ENCODE measurements around the gene PIP4K2C.
"Not testable (repeated sequence)": the region's sequence is repeated elsewhere in the genome, so short reads cannot be mapped to it uniquely, and the experiment has no call there.

PIP4K2C gene

GRCh38 chr12:57584690-57585089, 6.3 kb upstream of the PIP4K2C start:
- no peak for DNase-seq (ENCODE audit: low read depth)
- no peak for TF ChIP-seq CTCF (IDR thresholded peaks at IDR 0.05; ENCODE audit: control insufficient read depth, insufficient read depth, low read depth, low read length, missing control alignments)
- H3K4me3 ChIP-seq (ENCODE audit: control insufficient read depth, low read depth, low read length): no peak overlapping the region

GRCh38 chr12:57585156-57585555, 5.8 kb upstream of the PIP4K2C start:
- no peak overlapping the region for H3K4me3 ChIP-seq (ENCODE audit: control insufficient read depth, low read depth, low read length)
- TF ChIP-seq CTCF (IDR thresholded peaks at IDR 0.05; ENCODE audit: control insufficient read depth, insufficient read depth, low read depth, low read length, missing control alignments): no peak
- DNase-seq (ENCODE audit: low read depth): no peak

GRCh38 chr12:57586128-57586527, 4.9 kb upstream of the PIP4K2C start:
- H3K4me3 ChIP-seq (ENCODE audit: control insufficient read depth, low read depth, low read length): no peak overlapping the region
- no peak for DNase-seq (ENCODE audit: low read depth)
- no peak for TF ChIP-seq CTCF (IDR thresholded peaks at IDR 0.05; ENCODE audit: control insufficient read depth, insufficient read depth, low read depth, low read length, missing control alignments)

GRCh38 chr12:57586832-57587429, 4.1 kb upstream of the PIP4K2C start:
- DNase-seq (ENCODE audit: low read depth): no peak
- no peak overlapping the region for H3K4me3 ChIP-seq (ENCODE audit: control insufficient read depth, low read depth, low read length)
- TF ChIP-seq CTCF (IDR thresholded peaks at IDR 0.05; ENCODE audit: control insufficient read depth, insufficient read depth, low read depth, low read length, missing control alignments): no peak

- not testable (repeated sequence) for H3K4me3 ChIP-seq (ENCODE audit: control insufficient read depth, low read depth, low read length); DNase-seq (ENCODE audit: low read depth)
Measured at GRCh38 chr12:57588951-57589610, 1.9 kb upstream of the PIP4K2C start.

- DNase-seq (ENCODE audit: low read depth): no peak
- H3K4me3 ChIP-seq (ENCODE audit: control insufficient read depth, low read depth, low read length): peak overlapping the region; percentile 90
- TF ChIP-seq CTCF (IDR thresholded peaks at IDR 0.05; ENCODE audit: control insufficient read depth, insufficient read depth, low read depth, low read length, missing control alignments): no peak
Measured at GRCh38 chr12:57590479-57590863, 521 bp upstream of the PIP4K2C start.

GRCh38 chr12:57591782-57592325, 862 bp downstream of the PIP4K2C start:
- TF ChIP-seq CTCF (IDR thresholded peaks at IDR 0.05; ENCODE audit: control insufficient read depth, insufficient read depth, low read depth, low read length, missing control alignments): no peak
- DNase-seq (ENCODE audit: low read depth): no peak
- peak overlapping the region; percentile 90 for H3K4me3 ChIP-seq (ENCODE audit: control insufficient read depth, low read depth, low read length)
